ENCODE results near the gene C6orf15.

The C6orf15 gene

GRCh38 chr6:31112478-31112877 is at the start of gene C6orf15:
Gene C6orf15, minus strand, starts transcription at chr6:31112575. Its CDS starts 20 bp downstream, at chr6:31112555.
- no peaks in the 10 kb centered on the region for H3K9me3 Mint-ChIP-seq
- no peaks in the 10 kb centered on the region for H3K36me3 Mint-ChIP-seq
- H3K27me3 Mint-ChIP-seq: no peaks in the 10 kb centered on the region
- no peaks in the 10 kb centered on the region for H3K4me1 Mint-ChIP-seq
- no peak within 1 kb of the TSS for H3K27ac Mint-ChIP-seq
- H3K4me3 Mint-ChIP-seq: no peak within 1 kb of the TSS

GRCh38 chr6:31161216-31162126 is 49.1 kb upstream of the C6orf15 start:
- Mint-ChIP-seq H3K27ac (no peak overlapping the region), H3K4me1 (peaks cover 29% of the 10 kb centered on the region), H3K27me3 (no peaks in the 10 kb centered on the region), H3K4me3 (no peak overlapping the region), H3K9me3 (no peaks in the 10 kb centered on the region), H3K36me3 (no peaks in the 10 kb centered on the region)

- H3K4me3 Mint-ChIP-seq: peak overlapping the region; percentile 88
- H3K9me3 Mint-ChIP-seq: no peaks in the 10 kb centered on the region
- peak overlapping the region; percentile 60 for H3K27ac Mint-ChIP-seq
- H3K27me3 Mint-ChIP-seq: no peaks in the 10 kb centered on the region
- H3K36me3 Mint-ChIP-seq: no peaks in the 10 kb centered on the region
- peaks cover 32% of the 10 kb centered on the region for H3K4me1 Mint-ChIP-seq
Observed at GRCh38 chr6:31158863-31159855, 46.8 kb upstream of the C6orf15 start.

- Mint-ChIP-seq H3K27ac (peak within 1 kb of the TSS; percentile 87), H3K4me1 (peaks cover 32% of the 10 kb centered on the region), H3K4me3 (peak within 1 kb of the TSS; percentile 88), H3K9me3 (no peaks in the 10 kb centered on the region), H3K27me3 (no peaks in the 10 kb centered on the region), H3K36me3 (no peaks in the 10 kb centered on the region)
Observed at GRCh38 chr6:31158140-31158862, 45.9 kb upstream of the C6orf15 start, which contains the start of gene TCF19. Gene TCF19, plus strand, starts transcription at chr6:31158589. Its CDS starts 881 bp downstream, at chr6:31159470.

- H3K9me3 Mint-ChIP-seq: no peaks in the 10 kb centered on the region
- H3K4me3 Mint-ChIP-seq: peak within 1 kb of the TSS; percentile 88
- H3K36me3 Mint-ChIP-seq: no peaks in the 10 kb centered on the region
- H3K27me3 Mint-ChIP-seq: no peaks in the 10 kb centered on the region
- H3K4me1 Mint-ChIP-seq: peaks cover 32% of the 10 kb centered on the region
- peak within 1 kb of the TSS; percentile 87 for H3K27ac Mint-ChIP-seq
Observed at GRCh38 chr6:31157513-31158139, 45.3 kb upstream of the C6orf15 start, which contains the start of gene CCHCR1. Gene CCHCR1, minus strand, starts transcription at chr6:31157802. Its CDS starts 202 bp downstream, at chr6:31157600.

- H3K27ac Mint-ChIP-seq: no peak overlapping the region
- H3K9me3 Mint-ChIP-seq: no peaks in the 10 kb centered on the region
- no peak overlapping the region for H3K4me3 Mint-ChIP-seq
- H3K36me3 Mint-ChIP-seq: no peaks in the 10 kb centered on the region
- H3K4me1 Mint-ChIP-seq: peaks cover 32% of the 10 kb centered on the region
- H3K27me3 Mint-ChIP-seq: no peaks in the 10 kb centered on the region
Observed at GRCh38 chr6:31156641-31157040, 44.3 kb upstream of the C6orf15 start.

GRCh38 chr6:31154436-31154835 is 42.1 kb upstream of the C6orf15 start:
- Mint-ChIP-seq H3K9me3 (no peaks in the 10 kb centered on the region), H3K27me3 (no peaks in the 10 kb centered on the region), H3K27ac (no peak overlapping the region), H3K36me3 (no peaks in the 10 kb centered on the region), H3K4me1 (peaks cover 27% of the 10 kb centered on the region), H3K4me3 (no peak overlapping the region)

GRCh38 chr6:31152781-31153180 is 40.4 kb upstream of the C6orf15 start:
- Mint-ChIP-seq H3K27ac (no peak overlapping the region), H3K36me3 (no peaks in the 10 kb centered on the region), H3K27me3 (no peaks in the 10 kb centered on the region), H3K4me1 (peaks cover 13% of the 10 kb centered on the region), H3K4me3 (no peak overlapping the region), H3K9me3 (no peaks in the 10 kb centered on the region)

- Mint-ChIP-seq H3K9me3 (no peaks in the 10 kb centered on the region), H3K4me3 (no peak overlapping the region), H3K27ac (no peak overlapping the region), H3K36me3 (no peaks in the 10 kb centered on the region), H3K27me3 (no peaks in the 10 kb centered on the region), H3K4me1 (no peaks in the 10 kb centered on the region)
Observed at GRCh38 chr6:31149827-31150447, 37.6 kb upstream of the C6orf15 start.

- Mint-ChIP-seq H3K9me3 (no peaks in the 10 kb centered on the region), H3K4me1 (no peaks in the 10 kb centered on the region), H3K27me3 (no peaks in the 10 kb centered on the region), H3K36me3 (peaks cover 3% of the 10 kb centered on the region), H3K27ac (no peak overlapping the region), H3K4me3 (no peak overlapping the region)
Observed at GRCh38 chr6:31145386-31145785, 33.0 kb upstream of the C6orf15 start.

GRCh38 chr6:31144970-31145340 is 32.6 kb upstream of the C6orf15 start:
- no peaks in the 10 kb centered on the region for H3K27me3 Mint-ChIP-seq
- no peaks in the 10 kb centered on the region for H3K9me3 Mint-ChIP-seq
- H3K36me3 Mint-ChIP-seq: peaks cover 3% of the 10 kb centered on the region
- H3K27ac Mint-ChIP-seq: no peak overlapping the region
- no peaks in the 10 kb centered on the region for H3K4me1 Mint-ChIP-seq
- no peak overlapping the region for H3K4me3 Mint-ChIP-seq

- H3K27me3 Mint-ChIP-seq: no peaks in the 10 kb centered on the region
- H3K27ac Mint-ChIP-seq: no peak overlapping the region
- peaks cover 3% of the 10 kb centered on the region for H3K36me3 Mint-ChIP-seq
- no peaks in the 10 kb centered on the region for H3K9me3 Mint-ChIP-seq
- H3K4me1 Mint-ChIP-seq: no peaks in the 10 kb centered on the region
- H3K4me3 Mint-ChIP-seq: no peak overlapping the region
Observed at GRCh38 chr6:31144296-31144969, 32.1 kb upstream of the C6orf15 start.

GRCh38 chr6:31143148-31143547 is 30.8 kb upstream of the C6orf15 start:
- Mint-ChIP-seq H3K9me3 (no peaks in the 10 kb centered on the region), H3K27me3 (no peaks in the 10 kb centered on the region), H3K4me3 (no peak overlapping the region), H3K36me3 (peaks cover 3% of the 10 kb centered on the region), H3K27ac (peak overlapping the region; percentile 76), H3K4me1 (peaks cover 4% of the 10 kb centered on the region)

- peaks cover 8% of the 10 kb centered on the region for H3K4me1 Mint-ChIP-seq
- no peaks in the 10 kb centered on the region for H3K9me3 Mint-ChIP-seq
- H3K36me3 Mint-ChIP-seq: peaks cover 3% of the 10 kb centered on the region
- H3K4me3 Mint-ChIP-seq: no peak overlapping the region
- H3K27me3 Mint-ChIP-seq: no peaks in the 10 kb centered on the region
- no peak overlapping the region for H3K27ac Mint-ChIP-seq
Observed at GRCh38 chr6:31142361-31142761, 30.0 kb upstream of the C6orf15 start.
